Panc1 (cell line): ENCODE measurements around the gene BRD3. TPM values are rescaled to one million over a fixed set of nuclear protein-coding genes. Genes with fewer than 3 reads are reported as not detected.

ENCODE experiments used
- ATAC-seq: fragments of 200-7000 bp; cut with Tn5 transposase; 2 replicates; pipeline ENCODE4 v1.9.1; 2020; ENCODE audit warnings: mild to moderate bottlenecking, moderate library complexity
- BruUV-seq: library from RNA; stranded (reverse); fragments of 400-500 nt; replicated peaks from 2 replicates; lab custom pipeline; 2021; lab: Mats Ljungman, UMichigan
- CTCF ChIA-PET: fragments of 300-600 bp; sonication (Branson Sonifier 250); formaldehyde crosslinking; loops from one replicate; lab custom pipeline; 2022; ENCODE audit warnings: antibody characterized with exemption; lab: Charles Lee
- POLR2A ChIA-PET: fragments of 300-600 bp; sonication (Branson Sonifier 250); formaldehyde crosslinking; loops from one replicate; lab custom pipeline; 2022; ENCODE audit warnings: antibody characterized with exemption; lab: Charles Lee
- DNase-seq: peaks from one replicate; pipeline ENCODE4 v3.0.0-alpha.2; 2010; ENCODE audit warnings: low read depth, low spot score
- H3K27ac ChIP-seq: 2 replicates; pipeline ENCODE4 v1.5.1; 2011; ENCODE audit warnings: mild to moderate bottlenecking, low read length, inconsistent platforms
- H3K27me3 ChIP-seq: fragments of 200-500 bp; sonication (Bioruptor generic); 2 replicates; pipeline ENCODE4 v1.6.0; 2014; ENCODE audit warnings: low read length, inconsistent platforms; ENCODE audit not compliant: control insufficient read depth, insufficient read depth
- H3K36me3 ChIP-seq: fragments of 200-500 bp; sonication (Bioruptor generic); 2 replicates; pipeline ENCODE4 v1.5.1; 2014; ENCODE audit warnings: inconsistent platforms, mild to moderate bottlenecking, low read length, moderate library complexity; ENCODE audit not compliant: control insufficient read depth, insufficient read depth
- H3K4me1 ChIP-seq: 2 replicates; pipeline ENCODE4 v1.5.1; 2011; ENCODE audit warnings: inconsistent platforms, mild to moderate bottlenecking, low read length, moderate library complexity; ENCODE audit not compliant: control insufficient read depth, insufficient read depth
- H3K4me3 ChIP-seq, 2 experiments: 2 replicates each; pipeline ENCODE4 v1.5.1; 2011 to 2012; ENCODE audit warnings: low read depth in 2 of 2, low read length in 2 of 2, mild to moderate bottlenecking in 2 of 2, inconsistent platforms in 1 of 2, moderate library complexity in 1 of 2
- H3K9me3 ChIP-seq: fragments of 200-500 bp; sonication (Bioruptor generic); 2 replicates; pipeline ENCODE4 v1.5.1; 2014; ENCODE audit warnings: low read depth, mild to moderate bottlenecking, inconsistent platforms, low read length, moderate library complexity; ENCODE audit not compliant: control insufficient read depth, insufficient read depth
- POLR2AphosphoS5 ChIP-seq: IDR thresholded peaks from 2 replicates; pipeline ENCODE4 v1.6.1; 2012; ENCODE audit warnings: mild to moderate bottlenecking, low read depth, low read length, moderate library complexity
- SIN3A ChIP-seq: IDR thresholded peaks from 2 replicates; pipeline ENCODE4 v1.6.1; 2012; ENCODE audit warnings: low read depth, mild to moderate bottlenecking, low read length, moderate library complexity, borderline replicate concordance; ENCODE audit not compliant: insufficient read depth
- TCF7L2 ChIP-seq: IDR thresholded peaks from 2 replicates; pipeline ENCODE4 v1.6.1; 2011; ENCODE audit warnings: mild to moderate bottlenecking, low read depth, low read length, inconsistent platforms
- in situ Hi-C: cut with HindIII; loops from 2 replicates; pipeline ENCODE4 v1.10.0; 2016; ENCODE audit warnings: low sequenced_read_pairs, low pct_unique_long_range_greater_than_20kb
- intact Hi-C: fragments of 100-400 bp; cut with micrococcal nuclease; formaldehyde crosslinking; loops from one replicate; pipeline ENCODE4 v1.10.0; 2022; ENCODE audit not compliant: unreplicated experiment
- total RNA-seq: library from RNA; stranded (reverse); gene quantifications from one replicate; pipeline ENCODE4 v1.2.1, GENCODE V29; 2021; ENCODE audit not compliant: unreplicated experiment
- TF ChIP-seq, protein P1 (sequence below): fragments of 450-650 bp; IDR thresholded peaks from 2 replicates; pipeline ENCODE4 v1.5.1; 2017; ENCODE audit warnings: mild to moderate bottlenecking
- TF ChIP-seq, protein P2 (sequence below), 2 experiments: IDR thresholded peaks; 2 replicates each; pipeline ENCODE4 v1.6.1; 2011 to 2012; ENCODE audit warnings: low read depth in 2 of 2, control low read depth in 1 of 2, low read length in 1 of 2, mild to moderate bottlenecking in 1 of 2, moderate library complexity in 1 of 2; ENCODE audit not compliant: insufficient read depth in 1 of 2

BRD3 gene
- total RNA-seq, 1 experiment from 2014 or later = 27.6 TPM

DNA sequence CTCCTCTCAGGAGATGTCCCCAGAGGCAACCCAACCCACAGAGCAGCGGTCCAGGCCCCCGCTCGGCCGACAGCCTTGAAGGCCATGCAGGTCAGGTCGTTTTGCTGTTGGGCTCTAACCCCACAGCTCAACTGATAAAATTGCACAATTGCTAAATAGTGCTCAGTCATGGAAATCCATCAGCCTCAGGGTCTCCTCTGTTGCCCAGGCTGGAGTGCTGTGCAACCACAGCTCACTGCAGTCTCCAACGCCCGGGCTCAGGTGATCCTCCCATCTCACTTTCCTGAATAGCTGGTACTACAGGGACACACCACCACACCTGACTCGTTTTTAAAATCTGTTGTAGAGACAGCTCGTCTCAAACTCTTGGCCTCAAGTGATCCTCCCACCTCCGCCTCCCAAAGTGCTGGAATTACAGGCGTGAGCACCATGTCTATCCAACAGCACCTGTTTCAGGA lies 24.3 kb downstream of the BRD3 start:
- no peak overlapping the region for H3K4me3 ChIP-seq
- no peak for ATAC-seq
- intact Hi-C loops = no loop called here
- H3K27ac ChIP-seq = no peak overlapping the region
- ChIA-PET CTCF (no interaction called here), POLR2A (no interaction called here)
- H3K27me3 ChIP-seq = no peaks in the 10 kb centered on the region
- BruUV-seq = no TSS peak
- H3K9me3 ChIP-seq = no peaks in the 10 kb centered on the region
- no peaks in the 10 kb centered on the region for H3K36me3 ChIP-seq
- DNase-seq = no peak
- TF ChIP-seq POLR2AphosphoS5 = no peak
- TF ChIP-seq, protein P1, sequence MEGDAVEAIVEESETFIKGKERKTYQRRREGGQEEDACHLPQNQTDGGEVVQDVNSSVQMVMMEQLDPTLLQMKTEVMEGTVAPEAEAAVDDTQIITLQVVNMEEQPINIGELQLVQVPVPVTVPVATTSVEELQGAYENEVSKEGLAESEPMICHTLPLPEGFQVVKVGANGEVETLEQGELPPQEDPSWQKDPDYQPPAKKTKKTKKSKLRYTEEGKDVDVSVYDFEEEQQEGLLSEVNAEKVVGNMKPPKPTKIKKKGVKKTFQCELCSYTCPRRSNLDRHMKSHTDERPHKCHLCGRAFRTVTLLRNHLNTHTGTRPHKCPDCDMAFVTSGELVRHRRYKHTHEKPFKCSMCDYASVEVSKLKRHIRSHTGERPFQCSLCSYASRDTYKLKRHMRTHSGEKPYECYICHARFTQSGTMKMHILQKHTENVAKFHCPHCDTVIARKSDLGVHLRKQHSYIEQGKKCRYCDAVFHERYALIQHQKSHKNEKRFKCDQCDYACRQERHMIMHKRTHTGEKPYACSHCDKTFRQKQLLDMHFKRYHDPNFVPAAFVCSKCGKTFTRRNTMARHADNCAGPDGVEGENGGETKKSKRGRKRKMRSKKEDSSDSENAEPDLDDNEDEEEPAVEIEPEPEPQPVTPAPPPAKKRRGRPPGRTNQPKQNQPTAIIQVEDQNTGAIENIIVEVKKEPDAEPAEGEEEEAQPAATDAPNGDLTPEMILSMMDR = no peak
- H3K4me1 ChIP-seq = no peaks in the 10 kb centered on the region
- in situ Hi-C loops = no loop called here

DNA sequence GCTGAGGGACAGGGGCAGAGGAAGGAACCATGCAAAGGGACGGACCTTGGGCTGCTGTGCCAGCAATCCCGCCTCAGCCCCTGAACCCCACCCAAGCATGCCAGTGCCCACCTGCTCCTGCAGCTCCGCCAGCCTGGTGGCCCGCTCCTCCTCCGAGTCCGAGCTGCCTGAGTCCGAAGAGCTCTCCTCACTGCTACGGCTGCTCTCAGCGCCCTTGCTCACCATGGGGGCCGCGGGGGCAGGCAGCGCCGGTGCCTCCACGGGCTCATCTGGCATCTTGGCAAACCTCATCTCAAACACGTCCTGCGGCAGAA lies 26.2 kb downstream of the BRD3 start:
- Histone ChIP-seq H3K4me1 (no peaks in the 10 kb centered on the region), H3K36me3 (no peaks in the 10 kb centered on the region), H3K27ac (no peak overlapping the region), H3K27me3 (no peaks in the 10 kb centered on the region), H3K4me3 (no peak overlapping the region), H3K9me3 (no peaks in the 10 kb centered on the region)
- CTCF ChIA-PET = no interaction called here
- POLR2A ChIA-PET = interaction anchor here (0.6 kb wide), 1 partner anchor 20 kb away, joined by 3 read pairs; no protein-coding TSS in a partner anchor
- TF ChIP-seq TCF7L2 = no peak
- TF ChIP-seq, protein P2, sequence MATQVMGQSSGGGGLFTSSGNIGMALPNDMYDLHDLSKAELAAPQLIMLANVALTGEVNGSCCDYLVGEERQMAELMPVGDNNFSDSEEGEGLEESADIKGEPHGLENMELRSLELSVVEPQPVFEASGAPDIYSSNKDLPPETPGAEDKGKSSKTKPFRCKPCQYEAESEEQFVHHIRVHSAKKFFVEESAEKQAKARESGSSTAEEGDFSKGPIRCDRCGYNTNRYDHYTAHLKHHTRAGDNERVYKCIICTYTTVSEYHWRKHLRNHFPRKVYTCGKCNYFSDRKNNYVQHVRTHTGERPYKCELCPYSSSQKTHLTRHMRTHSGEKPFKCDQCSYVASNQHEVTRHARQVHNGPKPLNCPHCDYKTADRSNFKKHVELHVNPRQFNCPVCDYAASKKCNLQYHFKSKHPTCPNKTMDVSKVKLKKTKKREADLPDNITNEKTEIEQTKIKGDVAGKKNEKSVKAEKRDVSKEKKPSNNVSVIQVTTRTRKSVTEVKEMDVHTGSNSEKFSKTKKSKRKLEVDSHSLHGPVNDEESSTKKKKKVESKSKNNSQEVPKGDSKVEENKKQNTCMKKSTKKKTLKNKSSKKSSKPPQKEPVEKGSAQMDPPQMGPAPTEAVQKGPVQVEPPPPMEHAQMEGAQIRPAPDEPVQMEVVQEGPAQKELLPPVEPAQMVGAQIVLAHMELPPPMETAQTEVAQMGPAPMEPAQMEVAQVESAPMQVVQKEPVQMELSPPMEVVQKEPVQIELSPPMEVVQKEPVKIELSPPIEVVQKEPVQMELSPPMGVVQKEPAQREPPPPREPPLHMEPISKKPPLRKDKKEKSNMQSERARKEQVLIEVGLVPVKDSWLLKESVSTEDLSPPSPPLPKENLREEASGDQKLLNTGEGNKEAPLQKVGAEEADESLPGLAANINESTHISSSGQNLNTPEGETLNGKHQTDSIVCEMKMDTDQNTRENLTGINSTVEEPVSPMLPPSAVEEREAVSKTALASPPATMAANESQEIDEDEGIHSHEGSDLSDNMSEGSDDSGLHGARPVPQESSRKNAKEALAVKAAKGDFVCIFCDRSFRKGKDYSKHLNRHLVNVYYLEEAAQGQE (IDR thresholded peaks at IDR 0.05; ENCODE audit: insufficient read depth in 1 of 2, low read depth in 2 of 2, low read length in 1 of 2) = no peak
- TF ChIP-seq POLR2AphosphoS5 = no peak
- TF ChIP-seq, protein P1 = no peak
- TF ChIP-seq SIN3A = no peak
- intact Hi-C loops = no loop called here
- BruUV-seq = no TSS peak
- in situ Hi-C loops = no loop called here
- DNase-seq (no peak), ATAC-seq (no peak)
